HCT116 (cell line): ENCODE data around the gene MAP2K6. TPM values are rescaled to one million over a fixed set of nuclear protein-coding genes. Genes with fewer than 3 reads are reported as not detected.

ENCODE experiments used
- ATAC-seq: fragments of 200-7000 bp; cut with Tn5 transposase; 2 replicates; pipeline ENCODE4 v1.9.1; 2020; ENCODE audit warnings: mild to moderate bottlenecking, moderate library complexity
- BruUV-seq: library from RNA; stranded (reverse); fragments of 400-500 nt; replicated peaks from 2 replicates; lab custom pipeline; 2021; lab: Mats Ljungman, UMichigan
- CTCF ChIA-PET: fragments of 300-600 bp; sonication (Branson Sonifier 250); formaldehyde crosslinking; loops from one replicate; lab custom pipeline; 2021; ENCODE audit warnings: antibody characterized with exemption; lab: Charles Lee
- POLR2A ChIA-PET: fragments of 300-600, 350-600 bp; sonication (Branson Sonifier 250); formaldehyde crosslinking; loops from one replicate; lab custom pipeline; 2021; ENCODE audit warnings: antibody characterized with exemption; lab: Charles Lee
- RAD21 ChIA-PET, 2 experiments: fragments of 300-600 bp; sonication (Branson Sonifier 250); formaldehyde crosslinking; loops; one replicate each; lab custom pipeline; 2023; ENCODE audit warnings: low total read pairs in 2 of 2; ENCODE audit not compliant: uncharacterized antibody in 2 of 2, unreplicated experiment in 2 of 2, low non-redundant PET in 1 of 2; lab: Charles Lee
- DNase-seq: peaks from one replicate; pipeline ENCODE4 v3.0.0-alpha.2; 2010; ENCODE audit warnings: low read depth, low spot score
- H2AFZ ChIP-seq: fragments of 200-600 bp; shearing (Covaris generic), sonication (generic); 2 replicates; pipeline ENCODE4 v1.6.1; 2017; ENCODE audit warnings: low read depth, mixed run types, mixed read lengths, antibody characterized with exemption, low read length; ENCODE audit not compliant: poor library complexity, severe bottlenecking
- H3K27ac ChIP-seq: 2 replicates; pipeline ENCODE4 v1.5.1; 2012; ENCODE audit warnings: low read depth, low read length
- H3K27me3 ChIP-seq: fragments of 200-600 bp; sonication (generic); 2 replicates; pipeline ENCODE4 v1.6.1; 2016; ENCODE audit warnings: mixed run types, low read length, mixed read lengths; ENCODE audit not compliant: insufficient read depth
- H3K36me3 ChIP-seq, 2 experiments: fragments of 200-500 bp in 1 of 2; fragments of 200-600 bp in 1 of 2; sonication (Bioruptor generic) in 1 of 2; sonication (generic) in 1 of 2; 2 replicates each; pipeline versions ENCODE4 v1.5.1 to v1.6.1; 2014 to 2016; ENCODE audit warnings: low read length in 2 of 2, inconsistent platforms in 1 of 2, mixed read lengths in 1 of 2, mixed run types in 1 of 2; ENCODE audit not compliant: insufficient read depth in 2 of 2, control insufficient read depth in 1 of 2
- H3K4me1 ChIP-seq, 2 experiments: fragments of 200-600 bp in 1 of 2; sonication (generic) in 1 of 2; 2 replicates each; pipeline versions ENCODE4 v1.5.1 to v1.6.1; 2012 to 2017; ENCODE audit warnings: low read length in 2 of 2, inconsistent platforms in 1 of 2, mild to moderate bottlenecking in 1 of 2, mixed read lengths in 1 of 2, mixed run types in 1 of 2, moderate library complexity in 1 of 2; ENCODE audit not compliant: insufficient read depth in 2 of 2, control insufficient read depth in 1 of 2
- H3K4me2 ChIP-seq: fragments of 200-600 bp; sonication (generic); 2 replicates; pipeline ENCODE4 v1.6.1; 2017; ENCODE audit warnings: mixed run types, low read length, mixed read lengths
- H3K4me3 ChIP-seq, 2 experiments: fragments of 200-600 bp in 1 of 2; sonication (generic) in 1 of 2; replicated peaks in 1 of 2; 2 replicates each; pipeline ENCODE4 v1.5.1; 2011 to 2016; ENCODE audit warnings: low read length in 2 of 2, control low read depth in 1 of 2, low read depth in 1 of 2, mild to moderate bottlenecking in 1 of 2, mixed read lengths in 1 of 2, mixed run types in 1 of 2
- H3K79me2 ChIP-seq: fragments of 200-600 bp; sonication (generic); 2 replicates; pipeline ENCODE4 v1.6.1; 2017; ENCODE audit warnings: mild to moderate bottlenecking, mixed run types, low read length, moderate library complexity, mixed read lengths; ENCODE audit not compliant: insufficient read depth
- H3K9ac ChIP-seq: fragments of 200-600 bp; sonication (generic); 2 replicates; pipeline ENCODE4 v1.6.1; 2016; ENCODE audit warnings: low read length, mixed read lengths
- H3K9me2 ChIP-seq: fragments of 200-600 bp; sonication (generic), shearing (Covaris generic); 2 replicates; pipeline ENCODE4 v1.6.1; 2017; ENCODE audit warnings: mixed run types, mild to moderate bottlenecking, moderate library complexity; ENCODE audit not compliant: insufficient read depth
- H3K9me3 ChIP-seq, 2 experiments: fragments of 200-500 bp in 1 of 2; fragments of 200-600 bp in 1 of 2; sonication (Bioruptor generic) in 1 of 2; sonication (generic) in 1 of 2; 2 replicates each; pipeline ENCODE4 v1.6.1; 2014 to 2017; ENCODE audit warnings: low read length in 2 of 2, mixed read lengths in 2 of 2, inconsistent platforms in 1 of 2, low read depth in 1 of 2, mild to moderate bottlenecking in 1 of 2, mixed run types in 1 of 2, moderate library complexity in 1 of 2; ENCODE audit not compliant: control insufficient read depth in 1 of 2, insufficient read depth in 1 of 2
- H4K20me1 ChIP-seq: fragments of 200-600 bp; sonication (generic), shearing (Covaris generic); 2 replicates; pipeline ENCODE4 v1.6.1; 2017; ENCODE audit warnings: mixed run types, mild to moderate bottlenecking, moderate library complexity; ENCODE audit not compliant: insufficient read depth
- CEBPB ChIP-seq: IDR thresholded peaks from 2 replicates; pipeline ENCODE4 v1.6.1; 2012; ENCODE audit warnings: low read depth
- EZH2 ChIP-seq: fragments of 200-600 bp; sonication (generic); IDR thresholded peaks from 2 replicates; pipeline ENCODE4 v1.6.1; 2017; ENCODE audit warnings: antibody characterized with exemption, mixed run types
- EZH2phosphoT487 ChIP-seq: fragments of 200-600 bp; IDR thresholded peaks from 2 replicates; pipeline ENCODE4 v1.6.1; 2018; ENCODE audit warnings: antibody characterized with exemption, borderline replicate concordance
- FOSL1 ChIP-seq: IDR thresholded peaks from 2 replicates; pipeline ENCODE4 v1.6.1; 2012; ENCODE audit warnings: low read depth
- SIN3A ChIP-seq: IDR thresholded peaks from 2 replicates; pipeline ENCODE4 v1.6.1; 2012; ENCODE audit warnings: low read depth
- TCF7L2 ChIP-seq: IDR thresholded peaks from 2 replicates; pipeline ENCODE4 v1.7.0; 2011; ENCODE audit warnings: borderline replicate concordance, inconsistent platforms; ENCODE audit not compliant: insufficient read depth, insufficient read length; ENCODE audit errors: extremely low read depth
- YY1 ChIP-seq: IDR thresholded peaks from 2 replicates; pipeline ENCODE4 v1.6.1; 2011; ENCODE audit warnings: low read length, low read depth, moderate library complexity, mild to moderate bottlenecking; ENCODE audit not compliant: insufficient replicate concordance; ENCODE audit errors: extremely low read depth
- intact Hi-C: fragments of 100-400 bp; cut with micrococcal nuclease; formaldehyde crosslinking; loops from 2 replicates; pipeline ENCODE4 v1.10.0; 2022
- total RNA-seq: library from RNA; stranded (reverse); gene quantifications from one replicate; pipeline ENCODE4 v1.2.1, GENCODE V29; 2021; ENCODE audit not compliant: unreplicated experiment
- TF ChIP-seq, protein P1 (sequence below): IDR thresholded peaks from 2 replicates; pipeline ENCODE4 v1.6.1; 2011; ENCODE audit warnings: mild to moderate bottlenecking, low read length, moderate library complexity; ENCODE audit not compliant: insufficient replicate concordance; ENCODE audit errors: extremely low read depth
- TF ChIP-seq, protein P2 (sequence below): IDR thresholded peaks from 2 replicates; pipeline ENCODE4 v1.6.1; 2012; ENCODE audit warnings: low read depth
- TF ChIP-seq, protein P3 (sequence below): IDR thresholded peaks from 2 replicates; pipeline ENCODE4 v1.6.1; 2012
- TF ChIP-seq, protein P4 (sequence below), 3 experiments: fragments of 200-600 bp in 1 of 3; sonication (generic) in 1 of 3; IDR thresholded peaks in 2 of 3; conservative IDR thresholded peaks in 1 of 3; 2 replicates each; pipeline ENCODE4 v1.5.1; 2012 to 2017; ENCODE audit warnings: low read depth in 2 of 3, low read length in 2 of 3, antibody characterized with exemption in 1 of 3, borderline replicate concordance in 1 of 3, control low read depth in 1 of 3, mild to moderate bottlenecking in 1 of 3, mixed read lengths in 1 of 3, mixed run types in 1 of 3, moderate library complexity in 1 of 3; ENCODE audit not compliant: insufficient read depth in 1 of 3

MAP2K6 gene
- total RNA-seq, 1 experiment from 2014 or later = 0.22 TPM

DNA sequence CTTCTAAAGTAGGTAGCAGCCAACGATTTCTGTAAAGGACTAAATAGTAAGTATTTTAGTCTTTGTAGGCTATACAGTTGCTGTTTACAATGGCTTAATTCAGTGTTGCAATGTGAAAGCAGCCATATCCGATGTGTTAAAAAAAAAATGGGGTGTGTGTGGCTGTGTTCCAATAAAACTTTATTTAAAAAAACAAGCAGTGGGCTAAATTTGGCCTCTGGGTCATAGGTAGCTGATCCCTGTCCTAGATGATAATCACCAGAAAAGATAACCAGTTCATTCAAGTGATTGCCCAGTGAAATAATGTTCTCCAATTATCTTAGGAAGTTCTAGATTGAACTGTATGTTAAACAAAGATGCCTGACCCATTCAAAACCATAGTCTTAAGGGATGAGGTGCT lies 124.3 kb downstream of the MAP2K6 start:
- H2AFZ ChIP-seq = no peak overlapping the region
- BruUV-seq = no TSS peak
- TF ChIP-seq, protein P1, sequence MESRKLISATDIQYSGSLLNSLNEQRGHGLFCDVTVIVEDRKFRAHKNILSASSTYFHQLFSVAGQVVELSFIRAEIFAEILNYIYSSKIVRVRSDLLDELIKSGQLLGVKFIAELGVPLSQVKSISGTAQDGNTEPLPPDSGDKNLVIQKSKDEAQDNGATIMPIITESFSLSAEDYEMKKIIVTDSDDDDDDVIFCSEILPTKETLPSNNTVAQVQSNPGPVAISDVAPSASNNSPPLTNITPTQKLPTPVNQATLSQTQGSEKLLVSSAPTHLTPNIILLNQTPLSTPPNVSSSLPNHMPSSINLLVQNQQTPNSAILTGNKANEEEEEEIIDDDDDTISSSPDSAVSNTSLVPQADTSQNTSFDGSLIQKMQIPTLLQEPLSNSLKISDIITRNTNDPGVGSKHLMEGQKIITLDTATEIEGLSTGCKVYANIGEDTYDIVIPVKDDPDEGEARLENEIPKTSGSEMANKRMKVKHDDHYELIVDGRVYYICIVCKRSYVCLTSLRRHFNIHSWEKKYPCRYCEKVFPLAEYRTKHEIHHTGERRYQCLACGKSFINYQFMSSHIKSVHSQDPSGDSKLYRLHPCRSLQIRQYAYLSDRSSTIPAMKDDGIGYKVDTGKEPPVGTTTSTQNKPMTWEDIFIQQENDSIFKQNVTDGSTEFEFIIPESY = no peak
- no peak for TF ChIP-seq SIN3A
- no peak for TF ChIP-seq EZH2phosphoT487
- TF ChIP-seq, protein P2, sequence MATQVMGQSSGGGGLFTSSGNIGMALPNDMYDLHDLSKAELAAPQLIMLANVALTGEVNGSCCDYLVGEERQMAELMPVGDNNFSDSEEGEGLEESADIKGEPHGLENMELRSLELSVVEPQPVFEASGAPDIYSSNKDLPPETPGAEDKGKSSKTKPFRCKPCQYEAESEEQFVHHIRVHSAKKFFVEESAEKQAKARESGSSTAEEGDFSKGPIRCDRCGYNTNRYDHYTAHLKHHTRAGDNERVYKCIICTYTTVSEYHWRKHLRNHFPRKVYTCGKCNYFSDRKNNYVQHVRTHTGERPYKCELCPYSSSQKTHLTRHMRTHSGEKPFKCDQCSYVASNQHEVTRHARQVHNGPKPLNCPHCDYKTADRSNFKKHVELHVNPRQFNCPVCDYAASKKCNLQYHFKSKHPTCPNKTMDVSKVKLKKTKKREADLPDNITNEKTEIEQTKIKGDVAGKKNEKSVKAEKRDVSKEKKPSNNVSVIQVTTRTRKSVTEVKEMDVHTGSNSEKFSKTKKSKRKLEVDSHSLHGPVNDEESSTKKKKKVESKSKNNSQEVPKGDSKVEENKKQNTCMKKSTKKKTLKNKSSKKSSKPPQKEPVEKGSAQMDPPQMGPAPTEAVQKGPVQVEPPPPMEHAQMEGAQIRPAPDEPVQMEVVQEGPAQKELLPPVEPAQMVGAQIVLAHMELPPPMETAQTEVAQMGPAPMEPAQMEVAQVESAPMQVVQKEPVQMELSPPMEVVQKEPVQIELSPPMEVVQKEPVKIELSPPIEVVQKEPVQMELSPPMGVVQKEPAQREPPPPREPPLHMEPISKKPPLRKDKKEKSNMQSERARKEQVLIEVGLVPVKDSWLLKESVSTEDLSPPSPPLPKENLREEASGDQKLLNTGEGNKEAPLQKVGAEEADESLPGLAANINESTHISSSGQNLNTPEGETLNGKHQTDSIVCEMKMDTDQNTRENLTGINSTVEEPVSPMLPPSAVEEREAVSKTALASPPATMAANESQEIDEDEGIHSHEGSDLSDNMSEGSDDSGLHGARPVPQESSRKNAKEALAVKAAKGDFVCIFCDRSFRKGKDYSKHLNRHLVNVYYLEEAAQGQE = no peak
- TF ChIP-seq YY1 = no peak
- no peak for TF ChIP-seq EZH2
- no peak for TF ChIP-seq TCF7L2
- TF ChIP-seq, protein P3, sequence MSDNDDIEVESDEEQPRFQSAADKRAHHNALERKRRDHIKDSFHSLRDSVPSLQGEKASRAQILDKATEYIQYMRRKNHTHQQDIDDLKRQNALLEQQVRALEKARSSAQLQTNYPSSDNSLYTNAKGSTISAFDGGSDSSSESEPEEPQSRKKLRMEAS = no peak
- TF ChIP-seq, protein P4, sequence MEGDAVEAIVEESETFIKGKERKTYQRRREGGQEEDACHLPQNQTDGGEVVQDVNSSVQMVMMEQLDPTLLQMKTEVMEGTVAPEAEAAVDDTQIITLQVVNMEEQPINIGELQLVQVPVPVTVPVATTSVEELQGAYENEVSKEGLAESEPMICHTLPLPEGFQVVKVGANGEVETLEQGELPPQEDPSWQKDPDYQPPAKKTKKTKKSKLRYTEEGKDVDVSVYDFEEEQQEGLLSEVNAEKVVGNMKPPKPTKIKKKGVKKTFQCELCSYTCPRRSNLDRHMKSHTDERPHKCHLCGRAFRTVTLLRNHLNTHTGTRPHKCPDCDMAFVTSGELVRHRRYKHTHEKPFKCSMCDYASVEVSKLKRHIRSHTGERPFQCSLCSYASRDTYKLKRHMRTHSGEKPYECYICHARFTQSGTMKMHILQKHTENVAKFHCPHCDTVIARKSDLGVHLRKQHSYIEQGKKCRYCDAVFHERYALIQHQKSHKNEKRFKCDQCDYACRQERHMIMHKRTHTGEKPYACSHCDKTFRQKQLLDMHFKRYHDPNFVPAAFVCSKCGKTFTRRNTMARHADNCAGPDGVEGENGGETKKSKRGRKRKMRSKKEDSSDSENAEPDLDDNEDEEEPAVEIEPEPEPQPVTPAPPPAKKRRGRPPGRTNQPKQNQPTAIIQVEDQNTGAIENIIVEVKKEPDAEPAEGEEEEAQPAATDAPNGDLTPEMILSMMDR (IDR thresholded peaks at IDR 0.05 in 2 of 3, conservative IDR thresholded peaks at IDR 0.05 in 1 of 3; ENCODE audit: borderline replicate concordance in 1 of 3, insufficient read depth in 1 of 3, low read depth in 2 of 3, low read length in 2 of 3) = no peak
- TF ChIP-seq CEBPB = no peak
- no peak for TF ChIP-seq FOSL1
- no peaks in the 10 kb centered on the region for H3K9me2 ChIP-seq
- H3K27ac ChIP-seq = no peak overlapping the region
- H3K9me3 ChIP-seq = no peaks in the 10 kb centered on the region
- ATAC-seq (no peak), DNase-seq (no peak)
- ChIA-PET RAD21 (no interaction called here), POLR2A (no interaction called here), CTCF (no interaction called here)
- H3K4me1 ChIP-seq = no peaks in the 10 kb centered on the region
- intact Hi-C loops = no loop called here
- H3K4me3 ChIP-seq = no peak overlapping the region
- no peaks in the 10 kb centered on the region for H3K27me3 ChIP-seq
- no peaks in the 10 kb centered on the region for H4K20me1 ChIP-seq
- H3K9ac ChIP-seq = no peak overlapping the region
- no peak overlapping the region for H3K4me2 ChIP-seq
- H3K79me2 ChIP-seq = no peaks in the 10 kb centered on the region
- H3K36me3 ChIP-seq = no peaks in the 10 kb centered on the region
